K562 (cell line): ENCODE measurements around the gene TRPM6.

Experiments
- ATF7 ChIP-seq: fragments of 450-650 bp; IDR thresholded peaks from 2 replicates; pipeline ENCODE4 v1.7.1; 2014; ENCODE audit warnings: mild to moderate bottlenecking, moderate library complexity
- CBFA2T2 ChIP-seq: fragments of 450-650 bp; conservative IDR thresholded peaks from 2 replicates; pipeline ENCODE4 v1.6.1; 2017; ENCODE audit warnings: mild to moderate bottlenecking
- EP300 ChIP-seq: IDR thresholded peaks from 2 replicates; pipeline ENCODE4 v1.6.1; 2012; ENCODE audit warnings: low read length, improper control_type of control experiment
- EZH2 ChIP-seq: IDR thresholded peaks from 2 replicates; pipeline ENCODE4 v1.6.1; 2012; ENCODE audit warnings: low read depth, mild to moderate bottlenecking, inconsistent platforms, low read length, borderline replicate concordance
- HIVEP1 ChIP-seq: fragments of 250-450 bp; sonication (Bioruptor Pico); IDR thresholded peaks from 2 replicates; pipeline ENCODE4 v1.4.0; 2020; ENCODE audit warnings: mild to moderate bottlenecking
- JUN ChIP-seq, 2 experiments: sonication (generic) in 1 of 2; formaldehyde crosslinking in 1 of 2; IDR thresholded peaks; 2 replicates each; pipeline versions ENCODE4 v1.6.1 to v1.8.0; 2012 to 2022; ENCODE audit warnings: borderline replicate concordance in 2 of 2, mild to moderate bottlenecking in 2 of 2, improper control_type of control experiment in 1 of 2, low read depth in 1 of 2, low read length in 1 of 2, missing genetic modification reagents in 1 of 2
- NR4A1 ChIP-seq, 2 experiments: fragments of 250-450 bp in 1 of 2; fragments of 450-650 bp in 1 of 2; sonication (Bioruptor Pico) in 1 of 2; IDR thresholded peaks; 2 replicates each; pipeline versions ENCODE4 v1.4.0 to v1.6.1; 2016 to 2020; ENCODE audit warnings: mild to moderate bottlenecking in 2 of 2, missing compliant biosample characterization in 1 of 2, missing genetic modification characterization in 1 of 2, moderate library complexity in 1 of 2
- TF ChIP-seq, protein P1 (sequence below), 3 experiments: IDR thresholded peaks in 2 of 3; conservative IDR thresholded peaks in 1 of 3; 2 replicates each; pipeline ENCODE4 v1.5.1; 2011 to 2012; ENCODE audit warnings: low read length in 3 of 3, mild to moderate bottlenecking in 3 of 3, control low read depth in 2 of 3, improper control_type of control experiment in 1 of 3, inconsistent platforms in 1 of 3, low read depth in 1 of 3, mixed read lengths in 1 of 3, moderate library complexity in 1 of 3; ENCODE audit not compliant: insufficient read depth in 2 of 3

DNA sequence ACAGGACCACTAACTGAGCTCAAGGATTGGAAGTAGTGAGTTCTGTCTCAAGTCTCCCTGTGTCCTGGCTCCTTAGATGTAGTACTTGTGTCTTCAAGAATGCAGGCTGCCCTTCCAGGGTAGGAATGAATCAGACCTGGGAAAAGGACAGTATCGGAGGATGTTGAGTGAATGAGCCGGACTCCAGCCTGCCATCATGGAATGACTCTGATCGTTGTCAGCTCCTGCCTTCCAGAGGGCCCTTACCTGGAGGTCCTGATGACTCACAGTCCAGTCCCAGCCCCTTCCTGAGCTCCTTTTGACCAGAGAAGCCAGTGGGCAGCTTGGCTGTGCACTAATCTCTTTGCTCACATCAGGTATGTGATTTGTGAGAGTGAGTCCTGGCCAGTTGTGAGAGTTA lies 161.1 kb downstream of the TRPM6 start:
- TF ChIP-seq, protein P1, sequence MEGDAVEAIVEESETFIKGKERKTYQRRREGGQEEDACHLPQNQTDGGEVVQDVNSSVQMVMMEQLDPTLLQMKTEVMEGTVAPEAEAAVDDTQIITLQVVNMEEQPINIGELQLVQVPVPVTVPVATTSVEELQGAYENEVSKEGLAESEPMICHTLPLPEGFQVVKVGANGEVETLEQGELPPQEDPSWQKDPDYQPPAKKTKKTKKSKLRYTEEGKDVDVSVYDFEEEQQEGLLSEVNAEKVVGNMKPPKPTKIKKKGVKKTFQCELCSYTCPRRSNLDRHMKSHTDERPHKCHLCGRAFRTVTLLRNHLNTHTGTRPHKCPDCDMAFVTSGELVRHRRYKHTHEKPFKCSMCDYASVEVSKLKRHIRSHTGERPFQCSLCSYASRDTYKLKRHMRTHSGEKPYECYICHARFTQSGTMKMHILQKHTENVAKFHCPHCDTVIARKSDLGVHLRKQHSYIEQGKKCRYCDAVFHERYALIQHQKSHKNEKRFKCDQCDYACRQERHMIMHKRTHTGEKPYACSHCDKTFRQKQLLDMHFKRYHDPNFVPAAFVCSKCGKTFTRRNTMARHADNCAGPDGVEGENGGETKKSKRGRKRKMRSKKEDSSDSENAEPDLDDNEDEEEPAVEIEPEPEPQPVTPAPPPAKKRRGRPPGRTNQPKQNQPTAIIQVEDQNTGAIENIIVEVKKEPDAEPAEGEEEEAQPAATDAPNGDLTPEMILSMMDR (IDR thresholded peaks at IDR 0.05 in 2 of 3, conservative IDR thresholded peaks at IDR 0.05 in 1 of 3; ENCODE audit: insufficient read depth in 2 of 3, low read depth in 1 of 3, low read length in 3 of 3), result no peak
- TF ChIP-seq EZH2 (no peak), ATF7 (no peak), NR4A1 (CRISPR knock-in tag; IDR thresholded peaks at IDR 0.05) (no peak), NR4A1 (tag; IDR thresholded peaks at IDR 0.05) (no peak), JUN (IDR thresholded peaks at IDR 0.05; ENCODE audit: borderline replicate concordance, low read depth, low read length) (no peak), JUN (CRISPR knock-in tag; IDR thresholded peaks at IDR 0.05; ENCODE audit: borderline replicate concordance) (no peak), EP300 (no peak), CBFA2T2 (no peak), HIVEP1 (CRISPR knock-in tag) (no peak)
